SK-N-SH treated with all-trans-retinoic acid at 6 μM for 48 hours (cell line): ENCODE results near the gene ATP6AP2.

Source experiments
- ARNTL ChIP-seq: fragments of 450-650 bp; formaldehyde crosslinking; IDR thresholded peaks from 2 replicates; pipeline ENCODE4 v1.5.0; 2020; ENCODE audit warnings: low read depth, mild to moderate bottlenecking, moderate library complexity, borderline replicate concordance
- CREB5 ChIP-seq: fragments of 250-450 bp; sonication (Bioruptor Pico); IDR thresholded peaks from 2 replicates; pipeline ENCODE4 v1.5.1; 2020; ENCODE audit warnings: low read depth, mild to moderate bottlenecking, moderate library complexity
- CSDC2 ChIP-seq: fragments of 250-450 bp; sonication (Bioruptor Pico); IDR thresholded peaks from 2 replicates; pipeline ENCODE4 v1.5.0; 2020; ENCODE audit warnings: mild to moderate bottlenecking, moderate library complexity
- CSRNP3 ChIP-seq: fragments of 250-450 bp; sonication (Bioruptor Pico); IDR thresholded peaks from 2 replicates; pipeline ENCODE4 v1.5.1; 2021; ENCODE audit warnings: mild to moderate bottlenecking, moderate library complexity
- ESRRG ChIP-seq: fragments of 250-450 bp; sonication (Bioruptor Pico); IDR thresholded peaks from 2 replicates; pipeline ENCODE4 v1.6.1; 2021; ENCODE audit warnings: mild to moderate bottlenecking
- ISL1 ChIP-seq: fragments of 250-450 bp; sonication (Bioruptor Pico); IDR thresholded peaks from 2 replicates; pipeline ENCODE4 v2.1.2; 2022; ENCODE audit warnings: mild to moderate bottlenecking, moderate library complexity
- PATZ1 ChIP-seq: fragments of 250-450 bp; sonication (Bioruptor Pico); IDR thresholded peaks from 2 replicates; pipeline ENCODE4 v1.8.0; 2020; ENCODE audit warnings: mild to moderate bottlenecking, moderate library complexity, borderline replicate concordance
- RARB ChIP-seq: fragments of 250-450 bp; sonication (Bioruptor Pico); IDR thresholded peaks from 2 replicates; pipeline ENCODE4 v1.8.0; 2021; ENCODE audit warnings: mild to moderate bottlenecking, moderate library complexity
- TCF4 ChIP-seq: fragments of 250-450 bp; sonication (Bioruptor Pico); IDR thresholded peaks from 2 replicates; pipeline ENCODE4 v1.8.0; 2021; ENCODE audit warnings: mild to moderate bottlenecking, moderate library complexity, borderline replicate concordance
- TSHZ2 ChIP-seq: fragments of 250-450 bp; sonication (Bioruptor Pico); IDR thresholded peaks from 2 replicates; pipeline ENCODE4 v1.5.0; 2020; ENCODE audit warnings: mild to moderate bottlenecking, moderate library complexity
- ZC3H10 ChIP-seq: fragments of 250-450 bp; sonication (Bioruptor Pico); IDR thresholded peaks from 2 replicates; pipeline ENCODE4 v1.5.1; 2021; ENCODE audit warnings: mild to moderate bottlenecking, moderate library complexity
- ZFP3 ChIP-seq: fragments of 250-450 bp; sonication (Bioruptor Pico); IDR thresholded peaks from 2 replicates; pipeline ENCODE4 v1.5.0; 2020; ENCODE audit warnings: mild to moderate bottlenecking, moderate library complexity
- ZFP30 ChIP-seq: fragments of 450-650 bp; formaldehyde crosslinking; IDR thresholded peaks from 2 replicates; pipeline ENCODE4 v1.5.0; 2022; ENCODE audit warnings: mild to moderate bottlenecking, moderate library complexity
- ZNF70 ChIP-seq: fragments of 450-650 bp; formaldehyde crosslinking; IDR thresholded peaks from 2 replicates; pipeline ENCODE4 v1.5.0; 2020; ENCODE audit warnings: mild to moderate bottlenecking, moderate library complexity

GRCh38 chrX:40538406-40538805 is 42.4 kb upstream of the ATP6AP2 start:
- no peak for TF ChIP-seq ZNF70
- no peak for TF ChIP-seq RARB (CRISPR knock-in tag)
- no peak for TF ChIP-seq ISL1
- TF ChIP-seq PATZ1 (CRISPR knock-in tag): no peak
- no peak for TF ChIP-seq TCF4
- TF ChIP-seq CSDC2: no peak
- no peak for TF ChIP-seq TSHZ2 (CRISPR knock-in tag)
- TF ChIP-seq ZFP3: no peak
- no peak for TF ChIP-seq ZFP30 (CRISPR knock-in tag)
- no peak for TF ChIP-seq CREB5 (CRISPR knock-in tag)
- TF ChIP-seq ZC3H10 (CRISPR knock-in tag): no peak
- TF ChIP-seq CSRNP3: no peak
- no peak for TF ChIP-seq ESRRG
- TF ChIP-seq ARNTL (CRISPR knock-in tag): no peak
